K562 (cell line): Measurements from ENCODE around the gene HOXB4. TPM values are rescaled to one million over a fixed set of nuclear protein-coding genes. Genes with fewer than 3 reads are reported as not detected.

Experiments
- ATAC-seq: fragments of 200-7000 bp; cut with Tn5 transposase; 3 replicates; pipeline ENCODE4 v1.9.1; 2020; ENCODE audit warnings: moderate library complexity
- BruUV-seq: library from RNA; stranded (reverse); fragments of 400-500 nt; replicated peaks from 2 replicates; lab custom pipeline; 2021; lab: Mats Ljungman, UMichigan
- CTCF ChIA-PET: fragments of 300-600 bp; formaldehyde crosslinking; extraction: SDS; loops from one replicate; lab custom pipeline; 2021; ENCODE audit warnings: low intra/inter-chr PET ratio; lab: Yijun Ruan, JAX
- POLR2A ChIA-PET: fragments of 300-600, 350-650 bp; sonication (Branson Sonifier 250); formaldehyde crosslinking; extraction: SDS; loops from one replicate; lab custom pipeline; 2021; ENCODE audit warnings: antibody characterized with exemption, inconsistent platforms; lab: Yijun Ruan, JAX
- DNase-seq, 4 experiments: peaks; one replicate each; pipeline versions ENCODE4 v3.0.0 to v3.0.0-alpha.2; 2011 to 2018; ENCODE audit warnings: low spot score in 3 of 4, mixed read lengths in 3 of 4; ENCODE audit errors: extremely low read depth in 1 of 4
- FAIRE-seq: peaks from 2 replicates; lab custom pipeline; 2011; peaks lifted over from hg19 to GRCh38; lab: Jason Lieb, UNC
- H2AFZ ChIP-seq: 2 replicates; pipeline ENCODE4 v1.6.0; 2011; ENCODE audit warnings: low read depth, low read length, control low read depth, inconsistent platforms
- H3K27ac ChIP-seq: fragments of 200-600 bp; 3 replicates; pipeline ENCODE4 v1.8.0; 2011; ENCODE audit warnings: low read depth, mild to moderate bottlenecking, control low read depth, inconsistent platforms, low read length, moderate library complexity, mixed read lengths; ENCODE audit errors: extremely low read depth
- H3K27me3 ChIP-seq, 2 experiments: fragments of 300-600 bp in 1 of 2; 2 replicates in 1 of 2; 3 replicates in 1 of 2; pipeline versions ENCODE4 v1.6.0 to v1.8.0; 2011; ENCODE audit warnings: inconsistent platforms in 2 of 2, low read length in 2 of 2, mild to moderate bottlenecking in 1 of 2, mixed read lengths in 1 of 2, moderate library complexity in 1 of 2; ENCODE audit not compliant: control insufficient read depth in 2 of 2, insufficient read depth in 2 of 2
- H3K36me3 ChIP-seq: fragments of 300-600 bp; 3 replicates; pipeline ENCODE4 v1.8.0; 2011; ENCODE audit warnings: mild to moderate bottlenecking, low read length, inconsistent platforms; ENCODE audit not compliant: control insufficient read depth, insufficient read depth
- H3K4me1 ChIP-seq, 2 experiments: fragments of 200-600 bp in 1 of 2; replicated peaks in 1 of 2; 2 replicates in 1 of 2; 3 replicates in 1 of 2; pipeline versions ENCODE4 v1.5.1 to v1.8.0; 2011; ENCODE audit warnings: inconsistent platforms in 2 of 2, low read length in 2 of 2, mild to moderate bottlenecking in 1 of 2, mixed read lengths in 1 of 2, moderate library complexity in 1 of 2; ENCODE audit not compliant: control insufficient read depth in 2 of 2, insufficient read depth in 2 of 2
- H3K4me2 ChIP-seq: 2 replicates; pipeline ENCODE4 v1.6.1; 2011; ENCODE audit warnings: low read length, control low read depth, inconsistent platforms, mixed read lengths; ENCODE audit not compliant: insufficient read depth
- H3K4me3 ChIP-seq: fragments of 200-600 bp; sonication (generic), shearing (Covaris generic); 2 replicates; pipeline ENCODE4 v1.5.1; 2016; ENCODE audit warnings: control low read depth, inconsistent platforms
- H3K79me2 ChIP-seq: fragments of 200-600 bp; 3 replicates; pipeline ENCODE4 v1.8.0; 2011; ENCODE audit warnings: low read length, inconsistent platforms; ENCODE audit not compliant: control insufficient read depth, insufficient read depth
- H3K9ac ChIP-seq, 2 experiments: 2 replicates each; pipeline versions ENCODE4 v1.6.0 to v1.6.1; 2011; ENCODE audit warnings: low read depth in 2 of 2, low read length in 2 of 2, control low read depth in 1 of 2, inconsistent platforms in 1 of 2, mild to moderate bottlenecking in 1 of 2, mixed read lengths in 1 of 2; ENCODE audit not compliant: insufficient read depth in 1 of 2
- H3K9me1 ChIP-seq: one replicate; pipeline ENCODE4 v1.6.0; 2011; ENCODE audit warnings: inconsistent platforms, mild to moderate bottlenecking, low read length, moderate library complexity; ENCODE audit not compliant: control insufficient read depth, insufficient read depth
- H3K9me3 ChIP-seq: replicated peaks from 2 replicates; pipeline ENCODE4 v1.5.1; 2011; ENCODE audit warnings: low read depth, low read length, inconsistent platforms; ENCODE audit not compliant: control insufficient read depth, insufficient read depth
- H4K20me1 ChIP-seq: replicated peaks from 2 replicates; pipeline ENCODE4 v1.6.1; 2011; ENCODE audit warnings: low read length, inconsistent platforms, mixed read lengths; ENCODE audit not compliant: control insufficient read depth, insufficient read depth
- ZBTB33 ChIP-seq: sonication (generic); formaldehyde crosslinking; IDR thresholded peaks from 2 replicates; pipeline ENCODE4 v1.8.1; 2023; ENCODE audit warnings: mild to moderate bottlenecking, missing genetic modification reagents
- ZBTB34 ChIP-seq: fragments of 250-450 bp; sonication (Bioruptor Pico); IDR thresholded peaks from 2 replicates; pipeline ENCODE4 v1.8.0; 2021; ENCODE audit warnings: mild to moderate bottlenecking, moderate library complexity
- WGBS: fragments of 100-300 bp; shearing (Covaris generic); methylation state at CpG from one replicate; pipeline ENCODE4 v1.1.6; 2016; ENCODE audit warnings: low coverage, mixed read lengths; ENCODE audit not compliant: insufficient coverage; ENCODE audit errors: missing lambda C conversion rate; 5-methylcytosine and 5-hydroxymethylcytosine counted together
- in situ Hi-C: fragments of 300-500 bp; cut with MboI; formaldehyde crosslinking; loops from 4 replicates; pipeline ENCODE4 v1.15.0; 2018; ENCODE audit warnings: inconsistent platforms, mixed read lengths
- intact Hi-C: fragments of 100-400 bp; cut with micrococcal nuclease; formaldehyde crosslinking; loops from 2 replicates; pipeline ENCODE4 v1.14.2; 2022
- polyA plus RNA-seq, 8 experiments: library from polyadenylated mRNA; depleted of rRNA in 4 of 8; stranded (reverse) in 5 of 8; unstranded in 3 of 8; fragments of >200 nt; fragmentation: Nextera tagmentation in 2 of 8; fragmentation: Illumina TruSeq in 1 of 8; extraction: Ambion mirVana in 2 of 8; extraction: Trizol in 1 of 8; gene quantifications; 2 replicates each; pipeline versions ENCODE4 v1.2.1 to v1.2.3, GENCODE V29; 2011 to 2014; ENCODE audit warnings: inconsistent platforms in 1 of 8, missing spikeins in 1 of 8
- total RNA-seq, 7 experiments: library from RNA; depleted of rRNA in 6 of 7; stranded (reverse); fragments of >200 nt in 6 of 7; fragmentation: Illumina TruSeq in 2 of 7; extraction: Trizol in 2 of 7; gene quantifications; 2 replicates each; pipeline versions ENCODE4 v1.2.1 to v1.2.3, GENCODE V29; 2011 to 2021; ENCODE audit warnings: low replicate concordance in 1 of 7
- TF ChIP-seq, protein P1 (sequence below): fragments of 450-650 bp; IDR thresholded peaks from 2 replicates; pipeline ENCODE4 v1.6.1; 2014; ENCODE audit warnings: low read depth, mild to moderate bottlenecking, moderate library complexity, borderline replicate concordance

HOXB4 gene
- total and polyA plus RNA-seq, 9 of the 15 experiments (the other 6 are each of a cell fraction or from before 2014, with no cell fraction given), result 1.6 to 34.9 (median 14.9) TPM

GRCh38 chr17:48564188-48565021, 13.7 kb downstream of the HOXB4 start:
- DNase-seq (peak in 1 of 4 experiments; percentile 33), ATAC-seq (no peak), FAIRE-seq (no peak)
- H3K27me3 ChIP-seq, result no peaks in the 10 kb centered on the region
- no TSS peak for BruUV-seq
- peaks cover 46% of the 10 kb centered on the region for H3K79me2 ChIP-seq
- no peak overlapping the region for H3K4me2 ChIP-seq
- no peaks in the 10 kb centered on the region for H3K9me3 ChIP-seq
- no peaks in the 10 kb centered on the region; the same call in 1 of the 2 replicates for H4K20me1 ChIP-seq
- ChIA-PET POLR2A (interaction anchor here (0.6 to 3.9 kb wide), 3 partner anchors 8 to 1647 kb away, joined by 3 to 21 read pairs (median 4); no protein-coding TSS in a partner anchor), CTCF (no interaction called here)
- in situ Hi-C loops (no loop called here), intact Hi-C loops (no loop called here)
- no peak overlapping the region for H3K9ac ChIP-seq
- H3K4me1 ChIP-seq, result peaks cover 8 to 16% of the 10 kb centered on the region in 2 experiments
- no peak overlapping the region for H3K4me3 ChIP-seq
- WGBS, result 90% methylated on average over 26 of the region's 73 CpGs
- peaks cover 89% of the 10 kb centered on the region; the same call in 2 of the 3 replicates for H3K36me3 ChIP-seq
- no peak overlapping the region for H3K27ac ChIP-seq
- H3K9me1 ChIP-seq, result peaks cover 6% of the 10 kb centered on the region
- no peak overlapping the region for H2AFZ ChIP-seq
- TF ChIP-seq, protein P1, sequence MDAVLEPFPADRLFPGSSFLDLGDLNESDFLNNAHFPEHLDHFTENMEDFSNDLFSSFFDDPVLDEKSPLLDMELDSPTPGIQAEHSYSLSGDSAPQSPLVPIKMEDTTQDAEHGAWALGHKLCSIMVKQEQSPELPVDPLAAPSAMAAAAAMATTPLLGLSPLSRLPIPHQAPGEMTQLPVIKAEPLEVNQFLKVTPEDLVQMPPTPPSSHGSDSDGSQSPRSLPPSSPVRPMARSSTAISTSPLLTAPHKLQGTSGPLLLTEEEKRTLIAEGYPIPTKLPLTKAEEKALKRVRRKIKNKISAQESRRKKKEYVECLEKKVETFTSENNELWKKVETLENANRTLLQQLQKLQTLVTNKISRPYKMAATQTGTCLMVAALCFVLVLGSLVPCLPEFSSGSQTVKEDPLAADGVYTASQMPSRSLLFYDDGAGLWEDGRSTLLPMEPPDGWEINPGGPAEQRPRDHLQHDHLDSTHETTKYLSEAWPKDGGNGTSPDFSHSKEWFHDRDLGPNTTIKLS, result no peak
- 0 out of 2 replicates have a peak, but pooled peaks have one; percentile 7 for TF ChIP-seq ZBTB33
- no peak for TF ChIP-seq ZBTB34 (CRISPR knock-in tag)
